Stimulated activated CD4-positive, alpha-beta T cell treated with anti-CD3 and anti-CD28 coated beads, Interleukin-12 subunit alpha, Interleukin-12 subunit beta, amount 100 ng/mL, for 48 hours (primary cell): ENCODE results near the gene FBXL16.
"Not testable (repeated sequence)": the region's sequence is repeated elsewhere in the genome, so short reads cannot be mapped to it uniquely, and the experiment has no call there.

Experiments used
- DNase-seq, 3 donors: peaks; one replicate each; pipeline ENCODE4 v3.0.0-alpha.2; 2020; ENCODE audit warnings: low read depth in 2 of 3, low spot score in 1 of 3

FBXL16 gene, protein sequence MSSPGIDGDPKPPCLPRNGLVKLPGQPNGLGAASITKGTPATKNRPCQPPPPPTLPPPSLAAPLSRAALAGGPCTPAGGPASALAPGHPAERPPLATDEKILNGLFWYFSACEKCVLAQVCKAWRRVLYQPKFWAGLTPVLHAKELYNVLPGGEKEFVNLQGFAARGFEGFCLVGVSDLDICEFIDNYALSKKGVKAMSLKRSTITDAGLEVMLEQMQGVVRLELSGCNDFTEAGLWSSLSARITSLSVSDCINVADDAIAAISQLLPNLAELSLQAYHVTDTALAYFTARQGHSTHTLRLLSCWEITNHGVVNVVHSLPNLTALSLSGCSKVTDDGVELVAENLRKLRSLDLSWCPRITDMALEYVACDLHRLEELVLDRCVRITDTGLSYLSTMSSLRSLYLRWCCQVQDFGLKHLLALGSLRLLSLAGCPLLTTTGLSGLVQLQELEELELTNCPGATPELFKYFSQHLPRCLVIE

DNA sequence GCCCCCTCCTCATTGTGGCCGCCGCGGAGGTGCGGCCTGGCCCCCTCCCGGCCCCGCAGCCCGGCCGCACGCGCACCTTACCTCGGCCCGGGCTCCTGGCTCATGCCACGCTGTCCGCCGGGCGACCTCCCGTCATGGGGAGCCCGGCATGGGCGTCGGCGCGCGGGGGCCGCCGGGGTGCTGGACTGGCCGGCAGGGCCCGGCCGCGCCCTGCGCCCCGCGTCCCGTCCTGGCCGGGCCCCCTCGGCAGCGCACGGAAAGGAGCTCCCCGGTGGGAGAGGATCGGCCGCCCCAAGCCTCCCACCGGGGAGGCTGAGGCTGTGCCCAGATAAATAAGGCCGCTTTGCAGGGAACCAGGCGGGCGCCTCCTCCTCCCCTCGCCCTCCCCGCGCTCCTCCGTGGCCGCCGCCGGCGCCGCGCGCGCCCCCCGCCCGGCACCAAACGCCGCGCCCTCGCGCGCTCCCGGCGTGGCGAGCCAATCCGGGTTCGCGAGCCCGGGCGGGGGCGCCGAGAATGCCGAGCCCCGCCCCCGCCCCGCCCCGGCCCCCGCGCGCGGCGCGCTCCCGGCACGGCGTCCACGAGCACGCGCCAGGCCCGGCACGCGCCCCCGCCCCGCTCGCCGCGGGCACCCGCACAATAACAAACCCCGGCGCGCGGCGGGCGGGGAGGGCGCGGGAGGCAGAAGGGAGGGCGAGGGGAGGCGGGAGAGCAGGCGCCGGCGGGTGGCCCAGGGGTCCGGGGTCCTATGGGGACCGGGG lies at the start of gene FBXL16:
Gene FBXL16 (minus strand): TSS at position 371 of the 758 bp plus-strand sequence. CDS start 8,396 bp downstream, outside the sequence.
- DNase-seq: no peak

DNA sequence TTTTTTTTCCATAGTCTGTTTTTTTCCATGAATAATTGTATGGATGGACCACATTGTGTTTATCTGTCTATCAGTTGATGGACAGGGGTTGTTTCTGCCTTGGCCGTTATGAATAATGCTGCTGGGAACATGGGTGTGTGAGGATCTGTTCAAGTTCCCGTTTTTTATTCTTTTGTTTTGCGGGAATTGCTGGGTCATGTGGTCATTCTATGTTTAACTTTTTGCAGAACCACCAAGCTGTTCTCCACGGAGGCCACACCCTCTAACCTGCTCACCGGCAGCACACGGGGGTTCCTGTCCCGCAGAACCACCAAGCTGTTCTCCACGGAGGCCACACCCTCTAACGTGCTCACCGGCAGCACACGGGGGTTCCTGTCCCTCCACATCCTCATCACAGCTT lies 49.1 kb upstream of the FBXL16 start:
- no peak for DNase-seq

DNA sequence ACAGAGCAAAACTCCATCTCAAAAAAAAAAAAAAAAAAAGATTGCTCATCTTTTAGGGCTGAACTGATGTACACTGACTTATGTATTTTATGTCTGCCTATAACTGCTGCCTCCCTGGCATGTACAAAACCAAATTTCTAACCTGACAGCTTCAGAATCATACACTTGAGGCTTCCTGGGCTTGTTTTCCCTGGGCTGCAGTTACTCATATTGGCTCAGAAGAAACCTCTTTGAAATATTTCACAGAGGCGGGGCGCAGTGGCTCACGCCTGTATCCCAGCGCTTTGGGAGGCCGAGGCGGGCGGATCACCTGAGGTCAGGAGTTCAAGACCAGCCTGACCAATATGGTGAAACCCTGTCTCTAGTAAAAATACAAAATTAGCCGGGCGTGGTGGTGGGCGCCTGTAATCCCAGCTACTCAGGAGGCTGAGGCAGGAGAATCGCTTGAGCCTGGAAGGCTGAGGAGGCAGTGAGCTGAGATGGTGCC lies 48.6 kb upstream of the FBXL16 start:
- DNase-seq: not testable (repeated sequence)

DNA sequence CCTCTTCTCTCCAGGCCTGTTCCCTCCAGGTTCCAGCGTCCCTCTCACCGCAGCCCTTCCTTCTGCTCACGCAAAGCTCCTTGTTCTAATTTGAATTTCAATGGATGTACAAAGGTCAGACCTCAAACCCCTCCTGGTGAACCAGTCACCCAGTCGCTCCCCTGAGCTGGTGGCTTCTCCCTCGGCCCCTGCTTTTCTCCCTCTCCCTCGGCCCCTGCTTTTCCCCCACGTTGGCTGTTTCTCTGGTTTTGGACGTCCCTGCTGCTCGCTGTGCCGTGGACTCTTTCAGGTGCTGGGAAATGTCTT lies 46.4 kb upstream of the FBXL16 start:
- no peak for DNase-seq

DNA sequence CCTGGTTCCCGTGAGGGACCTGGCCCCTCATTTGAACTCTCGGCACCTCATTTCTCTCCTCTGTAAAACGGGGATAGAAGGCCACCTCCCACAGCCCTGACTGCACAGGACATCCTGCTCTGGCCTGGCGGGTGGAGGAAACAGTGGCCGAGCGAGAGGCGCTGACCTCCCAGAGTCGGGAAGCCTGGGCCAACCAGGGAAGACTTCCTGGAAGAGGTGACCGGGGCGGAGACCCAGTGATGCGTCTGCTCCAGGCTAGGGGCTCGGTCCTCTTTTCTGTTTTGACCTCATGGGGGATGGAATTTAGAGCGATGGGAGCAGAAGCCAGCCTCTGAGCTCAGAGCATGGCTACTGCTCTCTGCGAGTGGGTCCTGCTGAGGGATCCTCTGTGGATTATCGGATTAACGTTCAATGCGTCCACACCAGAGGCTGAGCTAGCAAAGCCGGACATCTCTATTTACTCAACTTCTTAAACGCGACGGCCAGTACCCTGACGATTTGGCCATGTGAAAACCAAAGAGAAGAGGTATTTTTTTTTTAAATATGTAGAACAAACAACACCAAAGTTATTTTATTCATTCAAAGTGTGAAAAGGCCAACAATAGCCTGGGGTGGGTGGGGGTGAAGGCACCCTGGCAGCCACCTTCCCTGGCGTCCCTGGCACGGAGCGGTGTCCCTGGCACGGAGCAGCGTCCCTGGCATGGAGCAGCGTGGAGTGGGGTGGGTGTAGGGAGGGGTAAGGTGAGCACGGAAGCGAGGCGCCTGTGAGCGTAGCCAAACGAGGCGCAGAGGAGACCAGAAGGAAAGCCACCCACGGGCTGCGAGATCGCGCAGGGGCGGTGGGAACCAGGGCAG lies 45.8 kb upstream of the FBXL16 start:
- DNase-seq: no peak

DNA sequence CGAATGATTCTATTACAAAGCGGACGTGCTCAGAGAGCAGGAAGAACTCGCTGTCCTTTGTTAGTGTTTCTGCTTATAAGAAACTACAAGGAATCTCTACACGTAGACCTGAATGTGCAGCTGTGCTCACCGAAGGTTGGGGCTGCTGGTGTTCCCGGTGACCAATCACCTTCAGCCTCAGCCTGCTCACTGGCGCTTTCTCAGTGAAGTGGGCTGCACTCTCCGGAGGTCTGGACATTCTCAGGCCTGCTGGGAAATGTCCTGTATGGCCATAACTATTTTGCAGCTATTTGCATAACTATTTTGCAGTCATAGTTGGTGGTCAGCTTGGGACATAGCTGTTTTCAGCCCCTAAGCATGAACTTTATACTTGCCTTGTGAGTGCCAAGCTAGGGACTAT lies 44.9 kb upstream of the FBXL16 start:
- no peak for DNase-seq

DNA sequence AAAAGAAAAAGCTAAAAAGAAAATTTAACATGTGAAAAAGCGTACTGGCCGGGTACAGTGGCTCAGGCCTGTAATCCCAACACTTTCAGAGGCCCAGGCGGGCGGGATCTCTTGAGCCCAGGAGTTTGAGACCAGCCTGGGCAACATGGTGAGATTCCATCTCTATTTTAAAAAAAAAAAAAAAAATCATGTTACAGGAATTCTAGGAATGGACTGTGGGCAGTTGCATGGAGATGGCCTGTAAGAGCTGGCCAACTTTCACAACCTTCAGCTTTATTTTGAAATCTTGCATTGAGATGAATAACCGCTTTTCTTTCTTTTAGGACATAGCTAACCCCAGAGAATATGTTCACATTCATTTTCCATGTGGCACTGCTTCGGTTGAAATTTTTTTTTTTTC lies 43.4 kb upstream of the FBXL16 start:
- no peak for DNase-seq

DNA sequence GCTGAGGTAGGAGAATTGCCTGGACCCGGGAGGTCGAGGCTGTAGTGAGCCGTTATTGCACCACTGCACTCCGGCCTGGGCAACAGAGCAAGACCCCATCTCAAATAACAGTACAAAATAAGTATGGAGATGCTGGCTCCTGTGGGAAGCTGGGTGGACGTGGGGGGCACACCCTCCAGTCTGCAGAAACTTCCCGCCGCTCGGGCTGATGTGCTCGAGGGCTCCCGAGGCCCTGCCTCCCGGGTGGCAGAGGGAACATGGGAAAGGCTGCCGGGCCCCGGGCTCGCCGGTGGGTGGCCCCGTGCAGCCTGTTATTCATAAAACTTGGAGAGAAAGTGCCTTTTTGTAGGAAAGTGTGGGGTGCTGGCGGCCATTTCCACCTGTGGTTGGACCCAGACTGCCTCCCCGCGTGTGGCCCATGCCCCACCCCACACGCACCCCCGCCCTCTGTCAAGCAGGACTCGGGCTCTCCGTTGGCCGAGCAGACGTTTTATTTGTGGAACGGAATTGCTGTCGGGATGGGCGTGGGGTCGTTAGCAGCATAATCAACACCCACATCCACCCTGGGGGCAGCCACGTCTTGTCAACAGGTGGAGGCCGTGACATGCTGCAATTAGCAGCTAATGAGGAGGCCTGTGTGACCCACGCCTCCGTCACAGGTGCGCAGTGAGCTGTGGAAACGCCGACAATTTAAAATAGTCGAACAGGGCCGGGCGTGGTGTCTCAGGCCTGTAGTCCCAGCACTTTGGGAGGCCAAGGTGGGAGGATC lies 42.6 kb upstream of the FBXL16 start:
- no peak for DNase-seq

DNA sequence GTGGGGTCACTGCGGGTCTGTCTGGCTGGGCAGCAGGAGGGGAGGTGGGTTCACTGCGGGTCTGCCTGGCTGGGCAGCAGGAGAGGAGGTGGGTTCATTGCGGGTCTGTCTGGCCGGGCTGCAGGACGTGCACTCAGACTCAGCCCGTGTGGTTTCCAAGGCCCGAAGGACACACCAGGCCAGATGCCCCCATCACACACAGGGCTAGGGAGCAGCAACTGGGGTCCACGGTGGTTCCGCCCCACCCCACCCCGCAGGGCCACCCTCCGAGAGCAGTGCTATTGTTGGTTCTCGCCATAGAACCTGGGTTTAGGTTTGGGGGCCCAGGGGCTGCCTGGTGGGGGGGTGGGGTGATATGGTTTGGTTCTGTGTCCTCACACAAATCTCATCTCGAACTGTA lies 41.0 kb upstream of the FBXL16 start:
- DNase-seq: no peak

DNA sequence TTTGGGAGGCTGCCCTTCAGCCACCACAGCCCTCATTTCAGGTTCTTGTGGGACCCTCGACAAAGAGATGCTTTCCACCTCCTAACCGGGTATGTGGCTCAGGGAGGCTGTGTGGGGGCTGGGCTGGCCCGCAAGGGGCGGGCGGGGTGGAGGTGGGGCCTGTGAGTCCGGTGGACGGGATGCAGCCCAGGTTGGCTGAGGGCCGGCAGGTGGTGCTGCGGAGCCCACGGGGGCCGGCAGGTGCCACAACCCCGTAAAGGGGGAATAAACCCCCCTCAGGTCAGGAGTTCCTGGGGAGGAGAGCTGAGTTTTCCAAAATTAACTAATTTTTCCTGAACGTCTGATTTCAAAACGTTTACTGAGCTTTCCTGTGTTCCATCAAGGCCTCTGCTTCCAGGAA lies 40.1 kb upstream of the FBXL16 start:
- no peak for DNase-seq

DNA sequence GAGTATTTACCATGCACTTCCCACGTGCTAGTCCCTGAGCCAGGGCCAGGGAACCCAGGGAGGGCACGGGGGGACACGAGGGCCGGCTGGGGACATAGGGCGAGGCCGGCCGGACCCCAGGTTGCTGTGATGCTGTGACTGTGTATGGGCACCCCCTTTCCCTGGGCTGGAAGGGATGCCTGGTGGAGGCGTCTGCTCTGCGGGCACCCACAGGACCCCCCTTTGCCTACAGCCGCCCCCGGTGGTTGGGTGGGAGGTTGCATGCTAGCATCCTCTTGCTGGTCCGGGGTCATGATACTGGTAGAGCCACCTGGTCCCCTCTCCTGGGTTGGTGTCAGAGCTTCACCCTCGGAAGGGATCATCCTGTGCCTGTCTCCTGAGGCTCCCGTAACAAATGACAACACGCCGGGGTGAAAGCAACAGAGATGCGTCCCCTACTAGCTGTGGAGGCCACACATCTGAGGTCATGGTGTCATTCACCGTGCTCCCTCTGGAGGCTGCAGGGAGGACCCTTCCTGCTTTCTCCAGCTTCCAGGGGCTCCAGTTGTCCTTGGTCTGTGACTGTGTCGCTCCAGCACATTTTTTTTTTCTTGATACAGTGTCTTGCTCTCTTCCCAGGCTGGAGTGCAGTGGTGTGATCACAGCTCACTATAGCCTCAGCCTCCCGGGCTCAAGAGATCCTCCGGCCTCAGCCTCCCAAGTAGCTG lies 38.3 kb upstream of the FBXL16 start:
- DNase-seq: no peak

DNA sequence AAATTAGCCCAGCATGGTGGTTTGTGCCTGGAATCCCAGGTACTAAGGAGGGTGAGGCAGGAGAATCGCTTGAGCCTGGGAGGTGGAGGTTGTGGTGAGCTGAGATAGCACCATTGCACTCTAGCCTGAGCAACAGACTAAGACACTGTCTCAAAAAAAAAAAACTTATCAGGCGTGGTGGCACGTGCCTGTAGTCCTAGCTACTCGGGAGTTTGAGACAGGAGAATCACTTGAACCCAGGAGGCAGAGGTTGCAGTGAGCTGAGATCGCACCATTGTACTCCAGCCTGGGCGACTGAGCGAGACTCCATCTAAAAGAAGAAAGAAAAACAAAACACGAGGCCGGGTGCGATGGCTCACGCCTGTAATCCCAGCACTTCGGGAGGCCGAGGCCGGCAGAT lies 37.3 kb upstream of the FBXL16 start:
- DNase-seq: not testable (repeated sequence)

DNA sequence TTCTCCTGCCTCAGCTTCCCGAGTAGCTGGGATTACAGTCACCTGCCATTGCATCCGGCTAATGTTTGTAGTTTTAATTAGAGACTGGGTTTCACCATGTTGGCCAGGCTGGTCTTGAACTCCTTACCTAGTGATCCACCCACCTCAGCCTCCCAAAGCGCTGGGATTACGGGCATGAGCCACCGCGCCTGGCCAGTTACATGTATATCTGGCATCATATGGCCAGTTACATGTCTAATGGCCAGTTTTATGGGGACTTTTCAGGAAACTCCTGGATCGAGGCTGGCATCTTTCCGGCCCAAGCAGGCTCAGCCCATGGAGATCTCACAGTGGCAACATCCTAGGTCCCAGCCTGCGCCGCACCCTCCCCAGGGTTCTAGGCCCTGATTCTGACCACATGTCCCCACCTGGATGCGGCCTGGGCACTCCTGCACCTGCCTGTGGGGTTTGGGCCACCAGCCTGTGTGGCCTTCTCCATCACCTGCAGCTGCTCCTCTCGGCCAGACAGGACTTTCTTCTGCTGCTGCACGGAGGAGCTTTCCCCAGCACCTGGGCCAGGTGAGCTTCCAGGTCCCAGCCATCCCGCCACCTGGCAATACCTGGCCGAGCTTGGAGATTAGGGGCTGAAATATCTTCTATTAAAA lies 36.5 kb upstream of the FBXL16 start:
- no peak for DNase-seq

DNA sequence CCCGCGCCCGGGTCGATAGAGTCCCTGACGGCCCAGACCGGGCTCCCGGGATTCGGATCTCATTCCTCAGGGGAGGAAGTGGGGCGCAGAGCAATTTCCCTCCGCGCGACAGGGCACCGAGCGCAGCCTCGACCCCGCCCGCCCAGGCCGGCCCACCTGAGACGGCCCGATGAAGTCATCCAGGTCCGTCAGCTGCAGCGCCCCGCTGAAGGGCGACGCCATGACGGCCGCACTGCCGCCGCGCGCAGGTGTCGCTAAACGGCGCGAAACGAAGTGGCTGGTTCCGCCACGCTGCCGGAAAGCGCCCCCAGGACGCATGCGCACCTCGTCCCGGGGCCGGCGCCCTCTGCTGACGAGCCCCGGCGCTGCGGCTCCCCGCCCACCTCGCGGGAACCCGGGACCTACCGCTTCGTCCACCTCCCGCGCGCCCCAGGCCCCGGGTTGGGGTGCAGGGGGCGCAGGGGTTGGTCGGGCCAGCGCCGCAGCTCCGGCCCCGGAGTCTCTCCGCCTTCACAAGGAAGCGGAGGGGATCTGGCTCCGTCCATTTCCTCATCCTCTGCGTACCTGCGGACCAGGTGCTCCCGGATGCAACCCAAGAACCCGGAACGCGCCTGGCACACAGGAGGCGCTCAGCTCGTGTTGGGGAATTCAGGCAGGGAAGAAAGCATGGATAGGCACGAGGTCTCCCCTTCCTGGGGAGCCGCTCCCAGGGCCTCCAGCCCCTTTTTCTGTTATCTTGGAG lies 35.3 kb upstream of the FBXL16 start, which contains the start of gene CIAO3:
Gene CIAO3 (minus strand): TSS at position 234 of the 742 bp plus-strand sequence. CDS start 12 bp downstream, at position 222.
- peak; percentile 88 to 90 (median 88) for DNase-seq

DNA sequence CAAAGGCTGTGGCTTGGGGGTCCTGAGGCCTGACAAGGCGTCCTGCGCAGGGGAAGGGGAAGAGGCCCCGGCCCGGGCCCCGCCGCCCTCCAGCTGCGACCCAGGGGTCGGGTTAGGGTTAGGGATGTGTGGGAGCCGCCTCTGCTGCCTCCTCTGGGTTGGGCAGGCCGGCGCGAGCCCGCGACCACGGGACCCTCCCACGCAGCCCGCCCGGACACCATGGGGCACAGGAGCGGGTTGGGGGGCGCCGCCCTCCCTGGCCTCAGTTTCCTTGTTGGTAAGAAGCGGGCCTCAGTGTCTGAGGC lies 34.8 kb upstream of the FBXL16 start:
- DNase-seq: no peak

DNA sequence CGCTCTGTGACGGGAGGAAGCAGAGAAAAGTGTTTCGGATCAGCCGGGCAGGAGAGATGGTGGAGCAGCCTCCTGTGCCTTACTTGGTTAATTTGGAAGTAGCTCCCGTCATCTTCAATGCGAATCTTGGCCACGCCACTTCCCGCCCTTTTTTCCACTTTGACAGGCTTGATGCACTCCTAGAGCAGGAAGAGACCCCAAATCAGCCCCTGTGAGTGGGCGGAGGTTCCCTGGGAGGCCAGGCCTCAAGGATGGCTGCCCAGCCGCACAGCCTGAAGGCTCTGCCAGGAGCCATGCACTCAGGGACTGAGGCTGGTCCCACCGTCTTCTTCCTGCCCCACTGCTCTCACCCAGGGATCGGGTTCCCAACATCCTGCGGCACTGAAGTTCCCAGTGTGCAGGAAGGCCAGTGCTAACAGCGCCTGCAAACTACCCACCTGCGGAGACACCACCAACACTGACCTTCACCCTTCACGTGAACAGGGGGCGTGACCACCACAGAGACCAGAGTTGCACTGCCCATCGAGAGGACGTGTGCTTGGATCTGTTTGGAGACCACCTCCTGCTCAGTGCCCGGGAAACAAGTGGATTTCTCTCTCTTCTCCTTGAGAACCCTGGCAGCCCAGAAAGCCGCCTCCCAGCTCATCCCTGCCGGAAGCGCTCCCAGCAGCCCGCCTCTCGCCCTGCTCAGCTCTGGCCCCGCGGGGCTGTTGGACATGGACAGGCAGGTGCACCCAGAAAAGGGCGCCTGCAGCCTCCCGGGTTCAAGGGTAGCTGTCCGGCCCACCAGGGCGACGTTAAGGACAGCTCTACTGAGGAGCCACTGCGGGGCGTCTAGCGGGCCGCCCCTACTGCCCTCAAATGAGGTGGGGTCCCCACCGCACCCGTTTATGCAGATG lies 34.2 kb upstream of the FBXL16 start:
- DNase-seq: no peak

DNA sequence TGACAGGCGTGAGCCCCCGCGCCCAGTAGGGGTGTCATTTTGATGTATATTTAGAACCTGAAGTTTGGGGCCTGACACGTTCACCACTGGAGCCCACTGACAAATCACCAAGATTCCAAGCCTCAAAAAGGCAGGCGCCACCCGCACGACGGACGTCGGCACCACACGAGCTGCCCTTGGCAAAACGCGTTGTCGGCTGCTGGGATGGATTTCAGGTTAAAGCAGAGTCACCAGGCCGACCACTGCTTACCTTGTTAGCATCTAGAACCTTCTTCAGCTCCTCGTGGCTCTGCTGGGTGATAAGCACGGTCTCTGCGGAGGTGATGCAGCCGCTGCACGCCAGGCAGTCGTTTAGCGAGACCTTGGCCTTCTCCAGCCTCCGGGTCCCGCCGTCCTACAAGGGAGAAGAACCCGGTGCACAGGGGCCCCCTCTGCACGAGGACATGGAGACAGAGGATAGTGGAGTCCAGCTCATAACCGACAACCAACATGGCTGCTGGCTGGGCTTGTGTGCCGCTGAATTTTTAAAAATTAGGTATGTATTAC lies 31.4 kb upstream of the FBXL16 start:
- no peak for DNase-seq
